ENCODE data around the gene NFYB. TPM values are rescaled to one million over a fixed set of nuclear protein-coding genes. Genes with fewer than 3 reads are reported as not detected.
A peak's percentile ranks its signal among the peaks of the same experiment; 100 is the strongest.

Gene NFYB
- total RNA-seq, 1 experiment from 2014 or later, result 31.5 TPM

DNA sequence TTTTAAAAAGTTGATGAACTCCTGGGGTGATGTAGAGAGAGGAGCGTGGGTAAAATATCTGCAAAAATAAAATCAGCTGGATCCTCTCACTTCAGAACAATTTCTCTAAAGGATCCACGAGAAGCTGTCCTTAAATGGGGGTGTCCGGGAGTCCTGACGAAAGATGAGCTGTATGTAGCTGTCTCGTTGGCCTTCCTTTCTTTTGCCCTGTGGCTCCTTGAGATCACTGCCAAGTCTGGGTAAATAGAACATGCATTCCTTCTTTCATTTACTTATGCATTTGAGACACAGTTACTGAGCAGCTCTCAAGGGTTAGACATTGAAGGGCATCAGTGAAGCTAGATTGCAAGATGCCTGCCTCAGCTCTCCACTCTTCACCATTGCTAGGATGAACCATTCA is 42.4 kb upstream of the NFYB start:
- no peak overlapping the region; the same call in 1 of the 2 replicates for H3K27ac ChIP-seq (ENCODE audit: low read length)
- H3K4me1 ChIP-seq (ENCODE audit: control insufficient read depth, insufficient read depth, low read length), result peaks cover 19% of the 10 kb centered on the region
- in situ Hi-C loops (cut with HindIII; ENCODE audit: low pct_unique_long_range_greater_than_20kb, low sequenced_read_pairs), result no loop called here
- ChIA-PET POLR2A (no interaction called here), CTCF (no interaction called here)
- no TSS peak for BruUV-seq (replicated peaks)
- ATAC-seq (no peak; the same call in 1 of the 2 replicates), DNase-seq (ENCODE audit: low read depth, low spot score) (no peak)
- no peaks in the 10 kb centered on the region for H3K27me3 ChIP-seq (ENCODE audit: control insufficient read depth, insufficient read depth, low read length)
- no peaks in the 10 kb centered on the region for H3K36me3 ChIP-seq (ENCODE audit: control insufficient read depth, insufficient read depth, low read length)
- TF ChIP-seq SIN3A (IDR thresholded peaks at IDR 0.05; ENCODE audit: borderline replicate concordance, insufficient read depth, low read depth, low read length), result no peak
- no peak for TF ChIP-seq POLR2AphosphoS5 (IDR thresholded peaks at IDR 0.05; ENCODE audit: low read depth, low read length)
- TF ChIP-seq TCF7L2 (IDR thresholded peaks at IDR 0.05; ENCODE audit: low read depth, low read length), result no peak
- TF ChIP-seq, protein P1, sequence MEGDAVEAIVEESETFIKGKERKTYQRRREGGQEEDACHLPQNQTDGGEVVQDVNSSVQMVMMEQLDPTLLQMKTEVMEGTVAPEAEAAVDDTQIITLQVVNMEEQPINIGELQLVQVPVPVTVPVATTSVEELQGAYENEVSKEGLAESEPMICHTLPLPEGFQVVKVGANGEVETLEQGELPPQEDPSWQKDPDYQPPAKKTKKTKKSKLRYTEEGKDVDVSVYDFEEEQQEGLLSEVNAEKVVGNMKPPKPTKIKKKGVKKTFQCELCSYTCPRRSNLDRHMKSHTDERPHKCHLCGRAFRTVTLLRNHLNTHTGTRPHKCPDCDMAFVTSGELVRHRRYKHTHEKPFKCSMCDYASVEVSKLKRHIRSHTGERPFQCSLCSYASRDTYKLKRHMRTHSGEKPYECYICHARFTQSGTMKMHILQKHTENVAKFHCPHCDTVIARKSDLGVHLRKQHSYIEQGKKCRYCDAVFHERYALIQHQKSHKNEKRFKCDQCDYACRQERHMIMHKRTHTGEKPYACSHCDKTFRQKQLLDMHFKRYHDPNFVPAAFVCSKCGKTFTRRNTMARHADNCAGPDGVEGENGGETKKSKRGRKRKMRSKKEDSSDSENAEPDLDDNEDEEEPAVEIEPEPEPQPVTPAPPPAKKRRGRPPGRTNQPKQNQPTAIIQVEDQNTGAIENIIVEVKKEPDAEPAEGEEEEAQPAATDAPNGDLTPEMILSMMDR (IDR thresholded peaks at IDR 0.05), result no peak
- TF ChIP-seq, protein P2, sequence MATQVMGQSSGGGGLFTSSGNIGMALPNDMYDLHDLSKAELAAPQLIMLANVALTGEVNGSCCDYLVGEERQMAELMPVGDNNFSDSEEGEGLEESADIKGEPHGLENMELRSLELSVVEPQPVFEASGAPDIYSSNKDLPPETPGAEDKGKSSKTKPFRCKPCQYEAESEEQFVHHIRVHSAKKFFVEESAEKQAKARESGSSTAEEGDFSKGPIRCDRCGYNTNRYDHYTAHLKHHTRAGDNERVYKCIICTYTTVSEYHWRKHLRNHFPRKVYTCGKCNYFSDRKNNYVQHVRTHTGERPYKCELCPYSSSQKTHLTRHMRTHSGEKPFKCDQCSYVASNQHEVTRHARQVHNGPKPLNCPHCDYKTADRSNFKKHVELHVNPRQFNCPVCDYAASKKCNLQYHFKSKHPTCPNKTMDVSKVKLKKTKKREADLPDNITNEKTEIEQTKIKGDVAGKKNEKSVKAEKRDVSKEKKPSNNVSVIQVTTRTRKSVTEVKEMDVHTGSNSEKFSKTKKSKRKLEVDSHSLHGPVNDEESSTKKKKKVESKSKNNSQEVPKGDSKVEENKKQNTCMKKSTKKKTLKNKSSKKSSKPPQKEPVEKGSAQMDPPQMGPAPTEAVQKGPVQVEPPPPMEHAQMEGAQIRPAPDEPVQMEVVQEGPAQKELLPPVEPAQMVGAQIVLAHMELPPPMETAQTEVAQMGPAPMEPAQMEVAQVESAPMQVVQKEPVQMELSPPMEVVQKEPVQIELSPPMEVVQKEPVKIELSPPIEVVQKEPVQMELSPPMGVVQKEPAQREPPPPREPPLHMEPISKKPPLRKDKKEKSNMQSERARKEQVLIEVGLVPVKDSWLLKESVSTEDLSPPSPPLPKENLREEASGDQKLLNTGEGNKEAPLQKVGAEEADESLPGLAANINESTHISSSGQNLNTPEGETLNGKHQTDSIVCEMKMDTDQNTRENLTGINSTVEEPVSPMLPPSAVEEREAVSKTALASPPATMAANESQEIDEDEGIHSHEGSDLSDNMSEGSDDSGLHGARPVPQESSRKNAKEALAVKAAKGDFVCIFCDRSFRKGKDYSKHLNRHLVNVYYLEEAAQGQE (IDR thresholded peaks at IDR 0.05; ENCODE audit: insufficient read depth in 1 of 2, low read depth in 2 of 2, low read length in 1 of 2), result no peak
- intact Hi-C loops (cut with micrococcal nuclease; ENCODE audit: unreplicated experiment), result no loop called here
- no peak overlapping the region for H3K4me3 ChIP-seq (ENCODE audit: low read depth in 2 of 2, low read length in 2 of 2)
- peaks cover 3% of the 10 kb centered on the region; the same call in 1 of the 2 replicates for H3K9me3 ChIP-seq (ENCODE audit: control insufficient read depth, insufficient read depth, low read depth, low read length)

DNA sequence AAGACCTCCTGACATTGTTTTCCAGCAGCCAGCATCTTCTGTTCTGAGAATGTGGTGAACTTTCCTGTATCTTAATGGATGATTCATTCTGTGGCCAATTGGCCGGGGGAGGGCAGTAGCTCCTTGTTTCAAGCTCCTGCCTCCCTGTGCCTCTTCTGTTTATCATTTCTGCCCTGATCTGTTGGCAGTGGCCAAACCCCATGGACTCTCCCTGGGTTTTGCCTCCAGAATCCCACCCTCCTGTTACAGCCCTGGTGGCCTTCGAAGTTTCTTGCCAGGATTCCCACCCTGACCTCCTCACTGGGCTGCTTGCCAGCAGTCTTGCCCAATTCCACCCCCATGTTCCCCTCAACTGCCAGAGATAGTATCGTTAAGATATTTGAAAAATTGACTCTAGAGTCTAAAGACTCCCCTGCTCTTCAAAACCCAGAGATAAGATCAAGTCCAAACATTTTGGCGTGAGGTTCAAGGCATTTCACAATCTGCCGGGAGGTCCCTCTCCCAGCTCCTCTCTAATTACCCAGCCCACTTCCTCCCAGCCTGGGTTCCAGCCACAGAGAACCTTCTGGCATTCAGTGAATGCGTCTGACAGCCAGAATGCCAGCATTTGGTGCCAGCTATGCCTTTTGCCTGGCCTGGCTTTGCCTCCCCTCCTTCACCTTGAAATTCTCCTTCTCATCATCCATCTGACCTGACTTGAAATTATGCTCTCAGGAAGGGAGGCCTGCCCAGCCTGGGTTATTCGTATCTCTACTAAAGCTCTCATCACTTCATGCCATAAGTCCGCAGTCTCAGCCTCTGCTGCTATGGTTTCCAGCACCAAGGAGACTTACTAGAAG is 39.9 kb upstream of the NFYB start:
- intact Hi-C loops (cut with micrococcal nuclease; ENCODE audit: unreplicated experiment), result no loop called here
- CTCF ChIA-PET, result no interaction called here
- in situ Hi-C loops (cut with HindIII; ENCODE audit: low pct_unique_long_range_greater_than_20kb, low sequenced_read_pairs), result no loop called here
- POLR2A ChIA-PET, result no interaction called here
- TF ChIP-seq, protein P2 (IDR thresholded peaks at IDR 0.05; ENCODE audit: insufficient read depth in 1 of 2, low read depth in 2 of 2, low read length in 1 of 2), result no peak
- TF ChIP-seq, protein P1 (IDR thresholded peaks at IDR 0.05), result peak; percentile 44
- Histone ChIP-seq H3K27me3 (ENCODE audit: control insufficient read depth, insufficient read depth, low read length) (no peaks in the 10 kb centered on the region), H3K27ac (ENCODE audit: low read length) (peak overlapping the region; percentile 19; the same call in 1 of the 2 replicates), H3K4me3 (ENCODE audit: low read depth in 2 of 2, low read length in 2 of 2) (no peak overlapping the region), H3K4me1 (ENCODE audit: control insufficient read depth, insufficient read depth, low read length) (peaks cover 19% of the 10 kb centered on the region), H3K36me3 (ENCODE audit: control insufficient read depth, insufficient read depth, low read length) (no peaks in the 10 kb centered on the region), H3K9me3 (ENCODE audit: control insufficient read depth, insufficient read depth, low read depth, low read length) (no peaks in the 10 kb centered on the region)
- DNase-seq (ENCODE audit: low read depth, low spot score) (no peak), ATAC-seq (peak; percentile 75)
- BruUV-seq (replicated peaks), result no TSS peak

All from Panc1 (cell line).